ENCODE results near the gene ENC1. TPM values are rescaled to one million over a fixed set of nuclear protein-coding genes. Genes with fewer than 3 reads are reported as not detected.

Gene ENC1
- total RNA-seq, 2 experiments from 2014 or later = 12.1 to 25.9 TPM

GRCh38 chr5:74641735-74642542, 1.4 kb upstream of the ENC1 start:
- no TSS peak for BruUV-seq (replicated peaks)
- intact Hi-C loops (cut with micrococcal nuclease; ENCODE audit: unreplicated experiment) = loop anchor here (1.0 to 10.0 kb wide), 2 partner anchors 347 to 741 kb away; no protein-coding TSS in a partner anchor
- DNase-seq (ENCODE audit: low spot score) = peak; percentile 57
- H3K4me1 ChIP-seq (ENCODE audit: insufficient read depth, low read length, poor library complexity, severe bottlenecking) = peaks cover 35% of the 10 kb centered on the region
- no peaks in the 10 kb centered on the region for H3K36me3 ChIP-seq (ENCODE audit: insufficient read depth, low read length)
- H3K9me3 ChIP-seq (ENCODE audit: low read length) = no peaks in the 10 kb centered on the region
- peaks cover 9% of the 10 kb centered on the region; the same call in 1 of the 2 replicates for H4K20me1 ChIP-seq (ENCODE audit: insufficient read depth, low read length)
- ChIA-PET POLR2A (interaction anchor here (1.0 to 3.0 kb wide), 3 partner anchors 152 to 249 kb away, joined by 3 to 17 read pairs (median 5); no protein-coding TSS in a partner anchor), CTCF (ENCODE audit: unreplicated experiment) (interaction anchor here (0.8 kb wide), 1 partner anchor 21 kb away, joined by 4 read pairs; no protein-coding TSS in a partner anchor)
- H3K79me2 ChIP-seq (ENCODE audit: insufficient read depth, low read depth, low read length) = peaks cover 14% of the 10 kb centered on the region; the same call in 1 of the 2 replicates
- H3K4me2 ChIP-seq (ENCODE audit: low read length) = peak overlapping the region; percentile 81
- no peaks in the 10 kb centered on the region for H3K9me2 ChIP-seq (ENCODE audit: insufficient read depth, low read length)
- no peak for TF ChIP-seq EZH2phosphoT487 (IDR thresholded peaks at IDR 0.05; ENCODE audit: borderline replicate concordance, low read depth, low read length)
- peak; percentile 77 for TF ChIP-seq CTCF (conservative IDR thresholded peaks at IDR 0.05; ENCODE audit: low read length)
- H2AFZ ChIP-seq (ENCODE audit: low read length) = peak overlapping the region; percentile 82
- peak overlapping the region; percentile 21 for H3K27ac ChIP-seq (ENCODE audit: low read depth, low read length, poor library complexity, severe bottlenecking)
- H3K4me3 ChIP-seq (ENCODE audit: low read depth, low read length, poor library complexity, severe bottlenecking) = peak overlapping the region; percentile 74

GRCh38 chr5:74640954-74641734, 616 bp upstream of the ENC1 start:
- TF ChIP-seq CTCF (conservative IDR thresholded peaks at IDR 0.05; ENCODE audit: low read length) = no peak
- TF ChIP-seq EZH2phosphoT487 (IDR thresholded peaks at IDR 0.05; ENCODE audit: borderline replicate concordance, low read depth, low read length) = no peak
- peak; percentile 63 for DNase-seq (ENCODE audit: low spot score)
- H3K36me3 ChIP-seq (ENCODE audit: insufficient read depth, low read length) = no peaks in the 10 kb centered on the region
- peak overlapping the region; percentile 21 for H3K27ac ChIP-seq (ENCODE audit: low read depth, low read length, poor library complexity, severe bottlenecking)
- POLR2A ChIA-PET = interaction anchor here (0.5 to 3.0 kb wide), 9 partner anchors 12 to 819 kb away, joined by 3 to 17 read pairs (median 4); no protein-coding TSS in a partner anchor
- peak overlapping the region; percentile 74 for H3K4me3 ChIP-seq (ENCODE audit: low read depth, low read length, poor library complexity, severe bottlenecking)
- CTCF ChIA-PET (ENCODE audit: unreplicated experiment) = interaction anchor here (0.6 to 1.2 kb wide), 4 partner anchors 20 to 244 kb away, joined by 3 to 6 read pairs (median 4); no protein-coding TSS in a partner anchor
- H3K9me3 ChIP-seq (ENCODE audit: low read length) = no peaks in the 10 kb centered on the region
- H3K9me2 ChIP-seq (ENCODE audit: insufficient read depth, low read length) = no peaks in the 10 kb centered on the region
- no TSS peak for BruUV-seq (replicated peaks)
- H3K4me2 ChIP-seq (ENCODE audit: low read length) = peak overlapping the region; percentile 81
- H3K4me1 ChIP-seq (ENCODE audit: insufficient read depth, low read length, poor library complexity, severe bottlenecking) = peaks cover 35% of the 10 kb centered on the region
- peaks cover 9% of the 10 kb centered on the region; the same call in 1 of the 2 replicates for H4K20me1 ChIP-seq (ENCODE audit: insufficient read depth, low read length)
- H2AFZ ChIP-seq (ENCODE audit: low read length) = peak overlapping the region; percentile 82
- intact Hi-C loops (cut with micrococcal nuclease; ENCODE audit: unreplicated experiment) = loop anchor here (1.0 to 10.0 kb wide), 4 partner anchors 10 to 346 kb away; no protein-coding TSS in a partner anchor
- H3K79me2 ChIP-seq (ENCODE audit: insufficient read depth, low read depth, low read length) = peaks cover 14% of the 10 kb centered on the region; the same call in 1 of the 2 replicates
